WERI-Rb-1 (cell line): ENCODE measurements around the gene RRBP1.

Source experiments
- DNase-seq: peaks from one replicate; pipeline ENCODE4 v3.0.0-alpha.2; 2020
- H3K27ac ChIP-seq: fragments of 250-450 bp; sonication (Bioruptor Pico); 2 replicates; pipeline ENCODE4 v1.5.1; 2020; ENCODE audit warnings: mild to moderate bottlenecking, moderate library complexity
- H3K27me3 ChIP-seq: fragments of 250-450 bp; sonication (Bioruptor Pico); 2 replicates; pipeline ENCODE4 v1.5.1; 2021; ENCODE audit warnings: mild to moderate bottlenecking, low read depth, moderate library complexity; ENCODE audit not compliant: insufficient read depth, severe bottlenecking
- H3K36me3 ChIP-seq: fragments of 250-450 bp; sonication (Bioruptor Pico); 2 replicates; pipeline ENCODE4 v1.5.1; 2020; ENCODE audit warnings: mild to moderate bottlenecking, moderate library complexity
- H3K4me3 ChIP-seq: 2 replicates; pipeline ENCODE4 v1.5.1; 2011; ENCODE audit warnings: low read depth, mild to moderate bottlenecking, control low read depth, low read length
- H3K9me3 ChIP-seq: fragments of 250-450 bp; sonication (Bioruptor Pico); 2 replicates; pipeline ENCODE4 v1.5.1; 2021; ENCODE audit warnings: mild to moderate bottlenecking, moderate library complexity; ENCODE audit not compliant: severe bottlenecking
- TF ChIP-seq, protein P1 (sequence below): IDR thresholded peaks from 2 replicates; pipeline ENCODE4 v1.5.1; 2011; ENCODE audit warnings: low read depth, mild to moderate bottlenecking, control low read depth, inconsistent platforms, low read length

The RRBP1 gene

DNA sequence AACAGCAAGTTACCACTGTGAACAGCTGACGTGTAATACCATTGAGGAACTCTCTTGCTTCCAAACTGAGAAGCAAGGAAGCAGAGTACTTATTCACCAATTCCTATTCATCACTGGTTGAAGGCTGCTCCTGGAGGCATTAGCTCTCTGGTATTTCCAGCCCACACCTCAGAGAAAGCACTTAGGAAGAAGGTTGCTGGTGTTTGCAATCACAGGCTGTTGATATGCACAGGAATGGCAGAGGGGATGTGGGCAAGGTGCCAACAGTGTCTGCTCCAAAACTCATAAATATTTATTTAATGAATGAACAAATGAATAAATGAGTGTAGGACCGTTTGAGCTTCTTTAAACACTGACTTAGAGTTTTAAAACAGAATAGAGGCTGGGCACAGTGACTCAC is 6.9 kb upstream of the RRBP1 start:
- Histone ChIP-seq H3K27ac (no peak overlapping the region), H3K27me3 (no peaks in the 10 kb centered on the region), H3K9me3 (peaks cover 8% of the 10 kb centered on the region), H3K36me3 (no peaks in the 10 kb centered on the region), H3K4me3 (no peak overlapping the region)
- TF ChIP-seq, protein P1, sequence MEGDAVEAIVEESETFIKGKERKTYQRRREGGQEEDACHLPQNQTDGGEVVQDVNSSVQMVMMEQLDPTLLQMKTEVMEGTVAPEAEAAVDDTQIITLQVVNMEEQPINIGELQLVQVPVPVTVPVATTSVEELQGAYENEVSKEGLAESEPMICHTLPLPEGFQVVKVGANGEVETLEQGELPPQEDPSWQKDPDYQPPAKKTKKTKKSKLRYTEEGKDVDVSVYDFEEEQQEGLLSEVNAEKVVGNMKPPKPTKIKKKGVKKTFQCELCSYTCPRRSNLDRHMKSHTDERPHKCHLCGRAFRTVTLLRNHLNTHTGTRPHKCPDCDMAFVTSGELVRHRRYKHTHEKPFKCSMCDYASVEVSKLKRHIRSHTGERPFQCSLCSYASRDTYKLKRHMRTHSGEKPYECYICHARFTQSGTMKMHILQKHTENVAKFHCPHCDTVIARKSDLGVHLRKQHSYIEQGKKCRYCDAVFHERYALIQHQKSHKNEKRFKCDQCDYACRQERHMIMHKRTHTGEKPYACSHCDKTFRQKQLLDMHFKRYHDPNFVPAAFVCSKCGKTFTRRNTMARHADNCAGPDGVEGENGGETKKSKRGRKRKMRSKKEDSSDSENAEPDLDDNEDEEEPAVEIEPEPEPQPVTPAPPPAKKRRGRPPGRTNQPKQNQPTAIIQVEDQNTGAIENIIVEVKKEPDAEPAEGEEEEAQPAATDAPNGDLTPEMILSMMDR: no peak
- DNase-seq: no peak

- Histone ChIP-seq H3K9me3 (peaks cover 8% of the 10 kb centered on the region), H3K27me3 (no peaks in the 10 kb centered on the region), H3K27ac (no peak overlapping the region), H3K4me3 (no peak overlapping the region), H3K36me3 (no peaks in the 10 kb centered on the region)
- TF ChIP-seq, protein P1: no peak
- DNase-seq: no peak
These were observed 5.8 kb upstream of the RRBP1 start for GRCh38 chr20:17687800-17688199.

DNA sequence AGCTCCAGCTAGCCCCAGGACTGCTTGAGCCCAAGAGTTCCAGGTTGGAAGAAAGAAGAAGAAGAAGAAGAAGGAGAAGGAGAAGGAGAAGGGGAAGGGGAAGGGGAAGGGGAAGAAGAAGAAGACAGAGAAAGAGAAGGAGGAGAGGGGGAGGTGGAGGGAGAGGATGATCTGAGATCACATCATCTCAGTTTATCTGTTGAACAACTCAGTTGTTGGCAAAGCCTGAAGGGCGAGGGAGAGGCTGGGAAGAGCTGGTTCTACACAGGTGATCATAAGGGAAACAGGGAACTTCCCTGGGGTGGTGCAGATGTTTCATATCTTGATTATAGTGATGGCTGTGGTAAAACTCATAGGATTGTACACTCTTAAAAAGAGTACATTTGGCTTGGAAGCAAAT is 3.1 kb upstream of the RRBP1 start:
- Histone ChIP-seq H3K9me3 (peaks cover 8% of the 10 kb centered on the region), H3K27me3 (no peaks in the 10 kb centered on the region), H3K4me3 (no peak overlapping the region), H3K36me3 (no peaks in the 10 kb centered on the region), H3K27ac (no peak overlapping the region)
- DNase-seq: no peak
- TF ChIP-seq, protein P1: no peak

GRCh38 chr20:17684077-17684888 is 2.2 kb upstream of the RRBP1 start:
- no peaks in the 10 kb centered on the region for H3K36me3 ChIP-seq
- no peak for DNase-seq
- H3K27ac ChIP-seq: no peak overlapping the region
- peaks cover 8% of the 10 kb centered on the region for H3K9me3 ChIP-seq
- TF ChIP-seq, protein P1: no peak
- no peaks in the 10 kb centered on the region for H3K27me3 ChIP-seq
- no peak overlapping the region for H3K4me3 ChIP-seq

DNA sequence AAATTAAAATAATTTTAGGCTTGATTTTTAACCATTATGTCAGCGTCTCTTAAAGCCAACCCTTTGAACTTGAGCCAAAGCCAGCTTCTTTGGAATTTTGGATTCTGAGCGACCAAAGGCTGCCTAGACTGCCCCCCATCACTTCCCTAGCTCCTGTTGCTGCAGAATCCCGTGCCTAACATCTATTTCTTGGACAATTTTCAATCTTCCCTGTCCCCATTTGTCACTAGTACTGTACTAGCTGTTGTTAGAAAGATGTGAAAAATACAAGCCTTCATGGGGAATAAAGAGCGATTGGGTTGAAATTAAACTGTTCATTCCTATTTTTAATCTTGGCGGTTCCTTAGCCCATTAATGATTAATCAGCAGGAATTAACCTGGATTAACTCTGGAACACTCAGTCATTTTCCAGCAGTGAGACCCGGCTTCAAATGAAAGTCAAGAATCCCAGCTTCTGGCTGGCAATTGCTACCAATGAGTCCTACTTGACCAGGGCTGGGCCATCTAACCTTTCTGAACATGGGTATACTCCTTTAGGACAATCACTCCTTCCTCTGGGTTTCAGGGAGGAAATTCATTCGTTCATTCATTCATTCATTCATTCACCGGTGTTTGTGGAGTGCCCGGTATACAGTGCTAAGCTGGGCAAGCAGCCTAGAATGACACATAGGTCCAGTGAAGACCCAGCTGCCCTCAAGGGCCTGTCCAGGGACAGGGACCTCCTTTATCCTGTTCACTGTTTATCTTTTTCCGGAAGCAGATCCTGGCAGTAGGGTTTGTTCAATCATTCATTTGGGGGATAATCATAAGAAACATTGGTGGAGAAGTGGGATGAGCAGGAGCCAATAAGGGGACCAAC is 1.4 kb upstream of the RRBP1 start:
- H3K4me3 ChIP-seq: no peak overlapping the region
- no peaks in the 10 kb centered on the region for H3K27me3 ChIP-seq
- no peak for DNase-seq
- H3K27ac ChIP-seq: no peak overlapping the region
- peaks cover 8% of the 10 kb centered on the region for H3K9me3 ChIP-seq
- TF ChIP-seq, protein P1: no peak
- no peaks in the 10 kb centered on the region; the same call in 1 of the 2 replicates for H3K36me3 ChIP-seq
